GM21390 (cell line): ENCODE results near the gene TANC1.
"Not testable (repeated sequence)": the region's sequence is repeated elsewhere in the genome, so short reads cannot be mapped to it uniquely, and the experiment has no call there.

Experiments
- ATAC-seq: cut with Tn5 transposase; IDR thresholded peaks from one replicate; pipeline ENCODE4 v1.9.1; 2021; ENCODE audit not compliant: unreplicated experiment

Gene TANC1

DNA sequence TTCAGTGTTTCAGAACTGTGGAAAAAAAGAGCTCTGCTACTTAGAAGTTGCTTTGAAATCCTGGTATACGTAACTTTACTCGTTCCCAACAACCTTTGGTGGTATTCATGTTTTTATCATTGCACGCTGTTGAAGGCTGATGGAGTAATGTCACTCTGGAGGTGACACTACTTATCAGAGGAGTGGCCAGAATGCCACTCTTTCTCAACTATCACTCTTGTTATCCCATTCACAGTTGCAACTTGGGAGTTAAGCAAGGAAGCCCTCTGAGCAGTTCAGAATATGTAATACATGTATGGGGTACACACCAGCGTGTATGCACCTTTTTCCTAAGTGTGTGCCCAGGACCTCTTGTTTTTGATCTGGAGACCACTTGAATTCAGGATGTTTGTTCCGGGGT, 53.6 kb downstream of the TANC1 start:
- ATAC-seq = no peak

DNA sequence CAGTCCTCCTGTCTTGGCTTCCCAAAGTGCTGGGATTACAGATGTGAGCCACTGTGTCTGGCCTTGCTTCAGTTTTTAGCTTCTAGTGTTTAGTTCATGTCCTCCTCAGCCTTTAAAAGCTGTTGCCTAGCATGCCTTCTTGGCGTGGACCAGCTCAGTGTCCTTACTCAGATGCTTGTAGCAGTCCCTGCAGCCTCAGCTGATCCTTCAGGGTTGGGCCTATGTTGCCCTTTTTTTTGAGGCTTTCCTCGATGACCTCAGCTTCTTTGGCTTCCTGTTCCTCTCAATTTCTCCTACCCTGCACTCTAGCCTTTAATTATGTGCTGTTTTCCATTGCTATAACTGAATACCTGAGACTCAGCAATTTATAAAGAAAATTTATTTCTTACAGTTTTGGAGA, 57.7 kb downstream of the TANC1 start:
- ATAC-seq = no peak

DNA sequence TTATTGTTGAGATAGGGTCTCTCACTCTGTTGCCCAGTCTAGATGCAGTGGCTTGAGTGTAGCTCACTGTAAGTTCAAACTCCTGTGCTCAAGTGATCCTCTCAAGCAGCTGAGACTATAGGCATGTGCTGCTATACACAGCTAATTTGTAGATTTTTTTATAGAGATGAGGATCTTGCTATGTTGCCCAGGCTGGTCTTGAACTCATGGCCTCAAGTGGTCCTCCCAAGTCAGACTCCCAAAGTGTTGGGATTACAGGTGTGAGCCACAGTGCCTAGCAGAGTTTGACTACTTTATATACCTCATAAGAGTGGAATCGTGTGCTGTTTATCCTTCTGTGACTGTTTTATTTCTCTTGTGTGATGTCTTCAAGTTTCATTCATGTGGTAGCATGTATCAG, 60.3 kb downstream of the TANC1 start:
- no peak for ATAC-seq

DNA sequence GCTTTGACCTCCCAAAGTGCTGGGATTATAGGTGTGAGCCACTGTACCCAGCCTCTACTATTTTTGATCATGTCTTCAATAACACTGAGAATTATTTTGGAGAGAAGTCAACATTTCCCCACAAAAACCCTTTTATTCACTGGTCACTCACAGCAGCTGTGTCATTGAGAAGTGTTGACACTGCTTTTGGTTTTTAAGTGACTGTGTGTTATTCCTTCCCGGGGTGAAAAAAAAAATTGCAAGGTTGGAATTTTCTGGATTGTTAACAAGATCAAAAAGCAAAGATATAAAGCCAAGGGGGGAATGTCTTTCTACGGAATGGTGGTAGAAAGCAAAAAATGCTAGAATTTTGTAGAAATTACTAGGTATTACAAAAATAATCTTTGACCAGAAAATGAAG, 61.5 kb downstream of the TANC1 start:
- no peak for ATAC-seq

DNA sequence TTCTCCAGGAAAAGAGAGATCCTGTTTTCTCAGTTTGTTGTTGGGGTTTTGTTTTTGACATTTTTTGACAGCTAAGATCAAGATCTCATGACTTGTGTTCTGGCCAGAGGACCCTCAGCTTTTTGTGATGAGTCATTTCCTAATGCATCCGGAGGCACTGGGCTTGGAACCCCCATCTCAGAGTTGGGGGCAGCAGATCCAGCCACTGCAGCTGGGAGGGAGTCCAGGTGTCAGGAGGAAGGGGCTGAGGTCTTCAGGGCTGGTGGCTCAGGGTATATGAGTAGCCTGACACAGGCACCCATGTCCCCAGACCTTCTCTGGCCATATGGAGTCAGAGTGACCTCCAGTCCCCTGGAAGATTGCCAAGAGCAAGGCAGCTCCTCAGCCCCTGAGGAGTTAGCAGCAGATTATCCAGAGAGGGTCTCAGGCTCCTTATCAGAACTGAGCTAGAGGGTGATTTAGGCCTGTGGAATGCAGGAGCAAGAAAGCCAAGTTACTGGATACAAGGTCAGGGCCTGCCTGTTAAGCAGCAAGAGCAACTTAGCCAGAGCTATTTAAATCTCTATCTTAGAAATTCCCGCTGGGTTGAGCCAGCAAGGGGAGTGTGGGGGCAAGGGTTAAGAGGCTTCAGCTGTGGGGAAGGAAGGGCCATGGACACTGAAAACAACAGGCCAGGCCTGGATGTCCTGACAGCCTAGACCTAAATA, 62.4 kb downstream of the TANC1 start:
- ATAC-seq = no peak

DNA sequence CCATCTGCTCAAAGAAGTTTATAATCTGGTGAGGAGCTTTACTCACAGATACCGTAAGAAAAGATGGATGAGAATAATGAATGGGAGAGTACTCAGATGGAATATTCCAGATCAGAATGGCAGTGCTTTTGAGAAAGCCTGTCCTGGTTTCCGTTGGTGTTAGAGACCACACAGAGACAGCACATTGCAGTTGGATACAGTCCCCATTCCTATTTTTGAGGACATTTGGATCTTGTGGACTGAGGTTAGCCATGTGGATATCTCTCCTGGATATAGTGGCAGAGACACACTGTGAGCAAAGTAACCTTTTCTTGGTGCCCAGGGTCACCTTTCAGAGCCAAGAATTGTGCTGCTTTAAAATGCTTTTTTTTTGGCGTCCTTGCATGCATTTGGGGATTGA, 63.7 kb downstream of the TANC1 start:
- ATAC-seq = no peak

DNA sequence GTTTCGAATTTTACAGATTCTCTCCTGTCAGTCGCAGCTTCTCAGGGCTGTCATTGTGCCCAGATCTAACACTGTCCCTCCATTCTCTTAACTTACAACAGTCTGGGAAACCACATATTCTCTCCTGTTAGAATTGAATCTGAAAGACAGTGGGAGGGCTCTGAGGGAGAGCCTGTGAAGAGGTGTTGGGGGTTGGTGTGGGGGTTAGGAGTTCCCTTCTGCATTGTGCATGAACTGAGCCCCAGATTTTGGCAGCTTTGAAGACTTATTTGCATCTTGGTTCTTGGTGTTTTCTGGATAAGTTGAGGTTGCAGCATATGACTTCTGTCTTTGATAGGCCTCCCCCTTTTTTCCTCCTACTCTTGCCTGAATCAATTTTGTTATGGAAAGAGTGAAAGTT, 64.1 kb downstream of the TANC1 start:
- ATAC-seq = no peak

DNA sequence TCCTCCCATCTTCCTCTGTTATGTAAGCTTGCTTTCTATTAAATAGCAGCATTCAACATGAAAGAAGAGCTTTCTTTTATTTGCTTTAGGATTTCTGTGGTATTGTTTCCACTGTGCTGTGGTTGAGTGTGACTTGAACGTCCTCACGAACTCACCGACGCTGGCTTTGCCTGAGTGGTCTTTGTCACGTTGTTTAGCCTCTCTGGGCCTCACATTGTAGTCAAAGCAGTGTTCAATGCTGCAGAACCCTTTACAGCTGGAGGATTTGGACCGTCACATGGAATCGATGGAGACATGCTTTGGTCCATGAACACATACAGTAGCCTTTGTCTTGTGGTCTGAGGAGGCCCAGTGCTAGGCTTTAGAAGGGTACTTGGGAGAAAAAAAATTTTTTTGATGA, 66.3 kb downstream of the TANC1 start:
- ATAC-seq = peak; percentile 64

DNA sequence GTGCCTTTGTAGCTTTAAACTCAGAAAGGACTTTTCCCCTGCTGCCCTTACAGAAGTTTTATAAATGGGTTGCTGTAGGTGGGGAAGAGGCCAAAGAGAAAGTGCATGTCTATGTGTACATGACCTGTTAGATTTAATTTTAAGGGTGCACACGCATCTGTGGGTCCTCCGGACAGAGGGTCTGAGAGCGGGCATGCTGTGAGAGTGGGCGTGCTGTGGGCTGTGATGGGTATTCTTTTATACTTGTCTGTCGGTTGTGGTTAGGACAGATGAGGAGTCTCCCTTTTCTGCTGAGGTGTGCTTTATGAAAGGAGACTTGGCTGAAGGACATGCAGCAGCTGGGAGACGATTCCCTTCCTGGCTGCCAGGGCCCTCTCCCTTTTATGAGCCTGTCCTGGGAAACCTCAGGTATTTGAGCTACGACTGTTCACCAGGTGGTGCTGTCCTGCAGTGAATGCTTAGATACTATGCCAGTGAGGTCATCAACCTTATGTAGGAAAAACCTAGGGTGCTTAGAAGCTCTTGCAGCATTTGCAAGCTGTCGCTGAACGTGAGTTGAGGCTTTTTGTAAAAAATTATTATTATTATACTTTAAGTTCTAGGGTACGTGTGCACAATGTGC, 67.5 kb downstream of the TANC1 start:
- no peak for ATAC-seq

DNA sequence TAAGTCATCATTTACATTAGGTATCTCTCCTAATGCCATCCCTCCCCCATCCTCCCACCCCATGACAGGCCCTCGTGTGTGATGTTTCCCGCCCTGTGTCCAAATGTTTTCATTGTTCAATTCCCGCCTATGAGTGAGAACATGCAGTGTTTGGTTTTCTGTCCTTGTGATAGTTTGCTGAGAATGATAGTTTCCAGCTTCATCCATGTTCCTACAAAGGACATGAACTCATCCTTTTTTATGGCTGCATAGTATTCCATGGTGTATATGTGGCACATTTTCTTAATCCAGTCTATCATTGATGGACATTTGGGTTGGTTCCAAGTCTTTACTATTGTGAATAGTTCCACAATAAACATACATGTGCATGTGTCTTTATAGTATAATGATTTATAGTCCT, 68.0 kb downstream of the TANC1 start:
- not testable (repeated sequence) for ATAC-seq

DNA sequence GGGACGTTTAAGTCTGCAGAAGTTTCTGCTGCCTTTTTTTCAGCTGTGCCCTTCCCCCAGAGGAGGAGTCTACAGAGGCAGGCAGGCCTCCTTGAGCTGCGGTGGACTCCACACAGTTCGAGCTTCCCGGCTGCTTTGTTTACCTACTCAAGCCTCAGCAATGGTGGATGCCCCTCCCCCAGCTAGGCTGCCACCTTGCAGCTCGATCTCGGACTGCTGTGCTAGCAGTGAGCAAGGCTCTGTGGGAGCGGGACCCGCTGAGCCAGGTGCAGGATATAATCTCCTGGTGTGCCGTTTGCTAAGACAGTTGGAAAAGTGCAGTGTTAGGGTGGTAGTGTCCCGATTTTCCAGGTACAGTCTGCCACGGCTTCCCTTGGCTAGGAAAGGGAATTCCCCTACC, 72.9 kb downstream of the TANC1 start:
- ATAC-seq = not testable (repeated sequence)

DNA sequence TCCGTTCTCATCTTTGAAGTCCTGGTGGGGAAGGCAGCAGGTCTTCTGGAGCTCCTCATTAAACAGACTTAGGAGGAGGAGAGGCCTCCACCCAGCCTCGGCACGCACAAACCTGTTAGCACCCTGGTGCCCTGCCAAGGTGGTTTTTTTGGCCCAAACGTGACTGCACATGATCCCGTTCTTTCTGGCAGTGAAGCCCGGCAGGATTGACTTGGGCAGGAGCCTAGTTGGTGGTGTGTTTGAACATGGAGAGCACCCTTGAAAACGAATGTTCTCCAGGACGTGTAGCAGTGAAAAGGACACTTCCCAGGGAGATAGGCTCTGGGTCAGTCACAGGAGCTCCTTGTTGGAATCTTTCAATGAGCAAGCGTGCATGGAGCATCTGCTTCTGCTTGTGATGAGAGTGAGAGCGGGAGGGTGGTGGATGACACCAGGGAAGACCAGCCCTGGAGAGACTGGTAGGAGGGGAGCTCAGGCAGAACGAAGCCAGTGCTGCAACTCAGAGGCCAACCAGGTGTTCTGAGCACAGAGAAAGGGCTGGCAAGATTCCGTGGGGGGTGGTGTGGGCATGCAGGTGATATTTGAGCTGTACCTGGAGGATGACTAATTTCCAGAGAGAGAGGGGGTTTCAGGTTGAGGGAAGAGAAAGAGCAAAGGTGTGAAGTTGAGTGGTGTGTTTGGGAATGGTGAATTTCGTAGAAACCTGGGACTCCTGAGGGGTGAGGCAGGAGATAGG, 73.8 kb downstream of the TANC1 start:
- ATAC-seq = no peak

DNA sequence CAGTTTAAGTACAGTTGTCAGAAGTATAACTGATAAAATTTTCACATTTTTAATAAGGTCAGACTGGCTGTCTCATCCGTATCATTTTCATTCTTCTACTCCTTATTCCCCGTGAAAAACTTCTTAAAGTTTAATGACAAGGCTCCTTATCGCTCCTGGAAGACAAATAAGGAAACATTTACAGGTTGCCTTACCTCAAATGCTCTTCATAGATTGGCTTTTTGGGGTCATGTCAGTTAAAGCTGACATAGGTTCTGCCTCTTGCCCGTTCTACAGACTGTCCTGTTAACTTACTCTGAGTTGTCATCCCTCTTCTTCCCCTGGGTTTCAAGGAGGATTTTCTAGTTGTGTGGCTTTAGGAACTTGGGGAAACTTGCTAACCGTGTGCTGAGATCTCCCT, 75.3 kb downstream of the TANC1 start:
- no peak for ATAC-seq

DNA sequence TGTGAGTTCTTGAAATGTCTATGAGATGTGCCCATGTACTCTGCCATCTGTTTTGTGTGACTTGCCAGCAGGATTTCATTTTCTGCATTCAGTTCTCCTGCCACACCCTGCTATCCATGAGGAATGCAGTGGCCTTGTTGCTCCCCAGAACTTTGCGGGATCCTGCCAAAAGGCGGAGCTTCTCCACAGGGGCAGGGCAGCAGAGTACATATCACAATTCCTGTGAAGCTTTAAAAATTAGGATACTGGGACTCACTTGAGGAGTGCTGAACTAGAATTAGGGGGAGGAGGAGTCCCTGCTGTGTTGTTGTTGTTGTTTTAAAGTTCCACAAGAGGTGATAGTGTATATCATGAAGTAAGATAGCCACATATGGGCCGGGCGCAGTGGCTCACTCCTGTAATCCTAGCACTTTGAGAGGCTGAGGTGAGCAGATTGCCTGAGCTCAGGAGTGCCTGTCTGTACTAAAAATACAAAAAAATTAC, 76.4 kb downstream of the TANC1 start:
- no peak for ATAC-seq

DNA sequence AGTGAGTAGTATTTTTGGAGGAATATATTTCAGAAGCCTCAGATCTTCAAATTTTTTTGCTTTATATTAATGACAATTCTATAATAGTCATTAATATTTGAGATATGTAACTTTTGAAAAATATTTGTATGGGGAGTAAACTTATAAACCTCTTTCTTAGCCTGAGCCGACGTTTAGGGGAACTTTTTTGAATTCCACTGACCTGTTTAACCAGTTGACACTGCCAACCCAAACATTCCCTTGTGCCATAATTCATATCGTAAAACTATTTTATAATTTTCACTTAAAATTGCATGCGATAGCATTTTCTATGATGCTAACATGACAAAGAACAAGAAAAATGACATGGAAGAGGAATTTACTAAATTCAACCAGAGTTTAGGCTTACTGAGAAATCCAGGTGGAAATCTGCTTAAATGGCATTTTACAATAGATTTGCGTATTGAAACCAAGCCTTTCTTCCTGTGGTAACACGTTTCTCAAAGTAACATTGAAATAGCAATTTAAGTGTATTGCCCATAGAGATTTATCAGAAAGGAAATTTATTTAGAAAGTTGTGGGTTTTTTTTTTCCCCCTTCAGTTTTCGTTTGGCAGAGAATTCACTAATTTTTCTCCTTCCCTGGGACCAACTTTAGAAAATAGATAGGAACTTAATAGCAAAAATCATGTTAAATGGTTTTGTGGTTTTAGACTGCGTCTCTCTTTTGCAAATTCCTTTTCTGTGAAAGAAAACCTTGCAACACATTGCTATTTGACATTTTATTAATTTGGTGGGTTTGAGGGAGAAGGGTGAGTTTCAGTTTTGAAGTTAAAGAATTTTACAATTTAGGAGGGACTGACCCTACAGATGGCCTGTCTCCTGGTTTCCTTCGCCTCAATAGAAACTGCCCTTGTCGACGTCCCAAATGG, 77.4 kb downstream of the TANC1 start:
- ATAC-seq = no peak

DNA sequence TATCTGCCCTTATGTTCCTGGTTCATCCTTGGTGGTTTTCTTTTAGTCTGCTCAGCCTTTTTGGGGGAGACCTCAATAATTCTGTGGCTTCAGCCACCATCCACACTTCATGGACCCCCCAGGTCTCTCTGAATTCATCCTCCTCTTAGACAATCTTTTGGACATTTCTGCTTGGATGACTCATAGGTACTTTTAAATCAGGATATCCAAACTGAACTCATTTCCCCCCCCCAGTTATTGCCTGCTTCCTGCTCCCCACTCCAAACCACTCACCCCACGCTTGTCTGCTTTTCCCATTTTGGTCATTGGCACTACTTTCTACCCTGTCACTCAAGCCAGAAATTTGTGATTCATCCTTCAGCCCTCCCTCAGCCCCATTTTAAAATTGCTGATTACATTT, 78.5 kb downstream of the TANC1 start:
- ATAC-seq = no peak

DNA sequence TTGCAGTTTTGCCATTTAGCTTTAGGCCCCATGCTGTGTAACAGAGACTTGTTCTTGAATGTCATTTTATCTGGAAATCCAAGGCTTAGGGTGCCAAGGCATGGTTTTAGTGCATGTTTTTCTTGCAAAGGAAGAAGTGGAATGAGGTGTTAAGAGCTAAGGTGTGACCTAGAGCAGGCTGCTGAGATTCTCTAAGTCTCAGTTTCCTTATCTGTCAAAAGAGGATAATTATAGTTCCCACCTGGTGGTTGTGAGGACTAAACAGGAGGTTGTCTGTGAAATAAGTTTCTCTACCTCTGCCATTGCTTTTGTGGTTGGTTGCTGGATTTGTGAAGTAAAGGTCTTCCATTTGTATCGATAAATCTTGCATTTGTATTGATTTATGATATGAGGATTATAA, 82.0 kb downstream of the TANC1 start:
- peak; percentile 57 for ATAC-seq

DNA sequence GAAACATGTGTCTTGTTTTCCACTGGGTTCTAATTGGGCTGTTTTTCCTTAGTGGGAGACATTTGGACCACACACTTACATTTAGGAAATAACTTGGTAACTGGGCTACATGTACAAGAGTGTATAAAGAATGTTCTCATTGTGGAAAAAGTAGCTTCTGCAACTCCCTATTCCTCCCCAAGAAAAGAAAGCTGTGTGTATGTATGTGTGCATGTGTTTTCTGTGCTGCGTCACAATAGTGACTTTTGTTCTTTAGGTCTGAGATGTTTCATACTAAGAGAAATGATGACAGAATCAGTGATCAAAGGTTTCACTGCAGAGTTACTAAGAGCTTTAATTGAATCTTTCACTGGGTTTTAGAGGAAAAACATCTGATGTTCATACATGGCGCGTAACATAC, 82.7 kb downstream of the TANC1 start:
- no peak for ATAC-seq

DNA sequence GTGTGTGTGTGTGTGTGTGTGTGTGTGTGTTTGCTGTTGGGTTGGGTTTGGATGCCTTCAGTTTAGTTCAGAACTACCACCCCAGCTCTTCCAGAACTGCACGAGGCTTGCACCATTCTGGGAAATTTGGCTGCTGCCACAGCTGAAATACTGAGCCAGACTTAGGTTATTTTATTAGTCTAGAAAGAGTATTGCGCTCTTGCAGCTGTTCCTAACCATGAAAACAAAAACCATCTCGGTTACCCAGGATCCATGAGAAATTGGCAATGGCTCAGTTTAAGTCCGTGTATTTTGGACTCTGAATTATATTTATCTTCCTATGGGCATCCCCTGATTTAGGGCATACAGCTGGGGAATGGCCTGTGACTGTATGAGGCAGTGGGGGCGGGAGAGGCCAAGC, 83.2 kb downstream of the TANC1 start:
- no peak for ATAC-seq

DNA sequence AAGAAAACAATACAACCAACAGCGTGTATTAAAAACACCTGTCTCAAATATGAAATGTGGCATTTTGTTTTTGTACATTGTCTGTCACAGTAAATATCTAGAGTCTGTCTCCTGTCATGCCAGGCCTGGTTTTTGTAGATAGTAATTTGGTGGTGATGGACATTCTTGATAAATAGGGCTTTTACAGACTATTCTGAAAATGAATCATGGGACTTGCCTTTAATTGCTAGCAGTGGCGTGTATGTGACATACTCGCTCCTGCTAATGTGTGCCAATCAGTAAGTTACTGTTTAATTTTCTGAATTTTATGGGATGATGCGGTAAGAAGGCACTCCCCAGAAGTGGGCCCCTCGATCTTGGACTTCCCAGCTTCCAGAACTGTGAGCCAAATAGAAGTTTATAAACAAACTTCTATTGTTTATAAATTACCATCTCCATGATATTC, 83.7 kb downstream of the TANC1 start:
- ATAC-seq = no peak
